Neural cell (in vitro differentiated cells): Measurements from ENCODE around the gene AFG1L. TPM values are rescaled to one million over a fixed set of nuclear protein-coding genes. Genes with fewer than 3 reads are reported as not detected.

ENCODE experiments used
- H2AFZ ChIP-seq: fragments of 200-600, 300-800 bp; sonication (generic), shearing (Covaris generic); 2 replicates; pipeline ENCODE4 v1.6.0; 2014; ENCODE audit warnings: low read depth, mild to moderate bottlenecking, antibody characterized with exemption, low read length, moderate library complexity
- H3F3A ChIP-seq: fragments of 200-600 bp; shearing (Covaris generic); 2 replicates; pipeline ENCODE4 v1.6.1; 2016; ENCODE audit warnings: mild to moderate bottlenecking, moderate library complexity, mixed read lengths, antibody characterized with exemption, low read length; ENCODE audit not compliant: insufficient read depth, poor library complexity, severe bottlenecking
- H3K27ac ChIP-seq: fragments of 200-600, 300-800 bp; sonication (generic), shearing (Covaris generic); 2 replicates; pipeline ENCODE4 v1.5.1; 2014; ENCODE audit warnings: mild to moderate bottlenecking, low read length, moderate library complexity
- H3K27me3 ChIP-seq: fragments of 300-800, 200-600 bp; sonication (generic), shearing (Covaris generic); 2 replicates; pipeline ENCODE4 v1.6.0; 2014; ENCODE audit warnings: mild to moderate bottlenecking, low read depth, low read length, moderate library complexity; ENCODE audit not compliant: insufficient read depth
- H3K36me3 ChIP-seq: fragments of 300-800, 200-600 bp; sonication (generic), shearing (Covaris generic); 2 replicates; pipeline ENCODE4 v1.5.1; 2014; ENCODE audit warnings: mild to moderate bottlenecking, antibody characterized with exemption, low read length, moderate library complexity; ENCODE audit not compliant: insufficient read depth
- H3K4me2 ChIP-seq: fragments of 300-800, 200-600 bp; sonication (generic), shearing (Covaris generic); 2 replicates; pipeline ENCODE4 v1.6.0; 2014; ENCODE audit warnings: mild to moderate bottlenecking, low read length
- H3K4me3 ChIP-seq: fragments of 300-800, 200-600 bp; sonication (generic), shearing (Covaris generic); 2 replicates; pipeline ENCODE4 v1.5.1; 2014; ENCODE audit warnings: mild to moderate bottlenecking, low read length, moderate library complexity
- H3K79me2 ChIP-seq: fragments of 200-600 bp; shearing (Covaris generic); replicated peaks from 2 replicates; pipeline ENCODE4 v1.6.0; 2014; ENCODE audit warnings: mild to moderate bottlenecking, low read length, moderate library complexity; ENCODE audit not compliant: insufficient read depth
- H3K9ac ChIP-seq: fragments of 300-800, 200-600 bp; sonication (generic), shearing (Covaris generic); 2 replicates; pipeline ENCODE4 v1.6.1; 2016; ENCODE audit warnings: mild to moderate bottlenecking, low read length, mixed read lengths
- H3K9me2 ChIP-seq: fragments of 200-600 bp; shearing (Covaris generic); 2 replicates; pipeline ENCODE4 v1.6.1; 2016; ENCODE audit warnings: mild to moderate bottlenecking, low read length, mixed read lengths; ENCODE audit not compliant: insufficient read depth
- H3K9me3 ChIP-seq: fragments of 200-600, 300-800 bp; sonication (generic), shearing (Covaris generic); 2 replicates; pipeline ENCODE4 v1.6.1; 2016; ENCODE audit warnings: mild to moderate bottlenecking, mixed run types, low read length, moderate library complexity, mixed read lengths
- H4K20me1 ChIP-seq: fragments of 200-600 bp; shearing (Covaris generic); 2 replicates; pipeline ENCODE4 v1.6.1; 2016; ENCODE audit warnings: mild to moderate bottlenecking, mixed run types; ENCODE audit not compliant: insufficient read depth
- EP300 ChIP-seq: fragments of 450-650 bp; conservative IDR thresholded peaks from 2 replicates; pipeline ENCODE4 v1.6.1; 2014; ENCODE audit warnings: antibody characterized with exemption, mild to moderate bottlenecking, moderate library complexity; ENCODE audit not compliant: poor library complexity, severe bottlenecking
- EZH2 ChIP-seq: fragments of 200-600, 300-800 bp; shearing (Covaris generic), sonication (generic); IDR thresholded peaks from 2 replicates; pipeline ENCODE4 v1.6.1; 2014; ENCODE audit warnings: antibody characterized with exemption, low read length, borderline replicate concordance, mild to moderate bottlenecking; ENCODE audit not compliant: insufficient read depth, poor library complexity, severe bottlenecking
- MXI1 ChIP-seq: fragments of 450-650 bp; conservative IDR thresholded peaks from 2 replicates; pipeline ENCODE4 v1.6.1; 2014; ENCODE audit warnings: antibody characterized with exemption, mild to moderate bottlenecking; ENCODE audit not compliant: poor library complexity, severe bottlenecking
- POLR2AphosphoS5 ChIP-seq: IDR thresholded peaks from 2 replicates; pipeline ENCODE4 v1.6.1; 2012
- RAD21 ChIP-seq: fragments of 450-650 bp; conservative IDR thresholded peaks from 2 replicates; pipeline ENCODE4 v1.6.1; 2014; ENCODE audit warnings: antibody characterized with exemption, mild to moderate bottlenecking, moderate library complexity
- REST ChIP-seq: IDR thresholded peaks from 2 replicates; pipeline ENCODE4 v1.6.1; 2012; ENCODE audit warnings: borderline replicate concordance
- SMC3 ChIP-seq: fragments of 450-650 bp; conservative IDR thresholded peaks from 2 replicates; pipeline ENCODE4 v1.6.1; 2014; ENCODE audit warnings: antibody characterized with exemption, mild to moderate bottlenecking, moderate library complexity; ENCODE audit not compliant: poor library complexity
- TAF1 ChIP-seq: IDR thresholded peaks from 2 replicates; pipeline ENCODE4 v1.6.1; 2012; ENCODE audit warnings: low read depth
- polyA plus RNA-seq: library from polyadenylated mRNA; depleted of rRNA; stranded (reverse); fragments of >200 nt; gene quantifications from 2 replicates; pipeline ENCODE4 v1.2.3, GENCODE V29; 2014
- TF ChIP-seq, protein P1 (sequence below): fragments of 450-650 bp; IDR thresholded peaks from 2 replicates; pipeline ENCODE4 v1.5.1; 2014; ENCODE audit warnings: antibody characterized with exemption, mild to moderate bottlenecking, moderate library complexity; ENCODE audit not compliant: poor library complexity, severe bottlenecking

The AFG1L gene
- polyA plus RNA-seq, 1 donor from 2014 or later, result 3.3 TPM

GRCh38 chr6:108419474-108419873, 124.6 kb downstream of the AFG1L start:
- H3K79me2 ChIP-seq, result no peaks in the 10 kb centered on the region
- no peak overlapping the region for H3K9ac ChIP-seq
- no peaks in the 10 kb centered on the region for H3F3A ChIP-seq
- TF ChIP-seq, protein P1, sequence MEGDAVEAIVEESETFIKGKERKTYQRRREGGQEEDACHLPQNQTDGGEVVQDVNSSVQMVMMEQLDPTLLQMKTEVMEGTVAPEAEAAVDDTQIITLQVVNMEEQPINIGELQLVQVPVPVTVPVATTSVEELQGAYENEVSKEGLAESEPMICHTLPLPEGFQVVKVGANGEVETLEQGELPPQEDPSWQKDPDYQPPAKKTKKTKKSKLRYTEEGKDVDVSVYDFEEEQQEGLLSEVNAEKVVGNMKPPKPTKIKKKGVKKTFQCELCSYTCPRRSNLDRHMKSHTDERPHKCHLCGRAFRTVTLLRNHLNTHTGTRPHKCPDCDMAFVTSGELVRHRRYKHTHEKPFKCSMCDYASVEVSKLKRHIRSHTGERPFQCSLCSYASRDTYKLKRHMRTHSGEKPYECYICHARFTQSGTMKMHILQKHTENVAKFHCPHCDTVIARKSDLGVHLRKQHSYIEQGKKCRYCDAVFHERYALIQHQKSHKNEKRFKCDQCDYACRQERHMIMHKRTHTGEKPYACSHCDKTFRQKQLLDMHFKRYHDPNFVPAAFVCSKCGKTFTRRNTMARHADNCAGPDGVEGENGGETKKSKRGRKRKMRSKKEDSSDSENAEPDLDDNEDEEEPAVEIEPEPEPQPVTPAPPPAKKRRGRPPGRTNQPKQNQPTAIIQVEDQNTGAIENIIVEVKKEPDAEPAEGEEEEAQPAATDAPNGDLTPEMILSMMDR, result no peak
- no peak for TF ChIP-seq POLR2AphosphoS5
- TF ChIP-seq REST, result no peak
- TF ChIP-seq EP300, result no peak
- TF ChIP-seq MXI1, result no peak
- TF ChIP-seq EZH2, result no peak
- TF ChIP-seq TAF1, result no peak
- TF ChIP-seq SMC3, result no peak
- no peak for TF ChIP-seq RAD21
- no peak overlapping the region for H3K27ac ChIP-seq
- H3K9me3 ChIP-seq, result no peaks in the 10 kb centered on the region
- H3K27me3 ChIP-seq, result no peaks in the 10 kb centered on the region
- H3K9me2 ChIP-seq, result no peaks in the 10 kb centered on the region
- no peak overlapping the region for H3K4me3 ChIP-seq
- H3K4me2 ChIP-seq, result no peak overlapping the region
- no peaks in the 10 kb centered on the region for H4K20me1 ChIP-seq
- no peaks in the 10 kb centered on the region for H3K36me3 ChIP-seq
- no peak overlapping the region for H2AFZ ChIP-seq

DNA sequence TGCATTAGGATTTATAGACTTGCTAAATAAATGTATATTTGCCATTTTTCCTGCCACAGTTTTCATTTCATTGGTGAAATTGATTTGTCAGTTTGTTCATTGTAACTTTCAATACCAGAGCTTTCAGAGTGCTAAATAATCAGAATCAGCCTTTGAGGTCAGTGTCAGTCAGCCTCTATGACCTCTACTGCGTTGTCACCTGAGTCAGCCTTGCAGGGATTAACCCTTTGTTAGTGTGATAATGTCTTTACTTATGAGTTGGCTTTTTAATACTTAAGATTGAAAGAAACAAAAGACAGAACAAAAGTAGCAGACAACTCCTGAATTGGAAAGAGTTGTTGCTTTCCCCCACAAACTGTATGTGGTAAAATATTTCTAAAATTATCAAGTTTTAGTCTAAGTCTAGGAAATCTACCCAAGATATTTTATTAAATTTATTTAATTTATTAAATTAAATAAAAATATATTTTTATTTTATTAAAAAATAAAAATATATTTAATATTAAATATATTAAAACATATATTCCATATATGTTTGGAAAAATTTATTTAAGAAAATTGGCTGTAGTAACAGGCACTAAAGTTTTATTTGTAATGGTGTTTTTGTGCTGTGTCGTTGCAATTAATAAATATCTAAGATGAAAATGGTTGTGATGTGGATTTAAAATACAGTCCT, 125.2 kb downstream of the AFG1L start:
- Histone ChIP-seq H3K79me2 (no peaks in the 10 kb centered on the region), H4K20me1 (no peaks in the 10 kb centered on the region), H3K4me2 (no peak overlapping the region), H3K4me3 (no peak overlapping the region), H3K27ac (no peak overlapping the region), H3K9me2 (no peaks in the 10 kb centered on the region), H3K9me3 (no peaks in the 10 kb centered on the region), H3K36me3 (no peaks in the 10 kb centered on the region), H3K27me3 (no peaks in the 10 kb centered on the region), H3K9ac (no peak overlapping the region), H2AFZ (no peak overlapping the region), H3F3A (no peaks in the 10 kb centered on the region)
- TF ChIP-seq TAF1, result no peak
- no peak for TF ChIP-seq MXI1
- no peak for TF ChIP-seq POLR2AphosphoS5
- TF ChIP-seq EZH2, result no peak
- TF ChIP-seq, protein P1, result no peak
- TF ChIP-seq REST, result no peak
- no peak for TF ChIP-seq RAD21
- TF ChIP-seq SMC3, result no peak
- no peak for TF ChIP-seq EP300
